IMR-90 (cell line): ENCODE measurements around the gene SF3B2. TPM values are rescaled to one million over a fixed set of nuclear protein-coding genes. Genes with fewer than 3 reads are reported as not detected.

ENCODE experiments used
- ATAC-seq: fragments of 200-7000 bp; cut with Tn5 transposase; 2 replicates; pipeline ENCODE4 v1.9.1; 2020; ENCODE audit warnings: low read depth, mild to moderate bottlenecking, moderate library complexity
- BruUV-seq: library from RNA; stranded (reverse); fragments of 400-500 nt; replicated peaks from 2 replicates; lab custom pipeline; 2021; lab: Mats Ljungman, UMichigan
- CTCF ChIA-PET: fragments of 300-600 bp; formaldehyde crosslinking; extraction: SDS; loops from one replicate; lab custom pipeline; 2021; ENCODE audit warnings: antibody characterized with exemption; lab: Yijun Ruan, JAX
- POLR2A ChIA-PET: fragments of 300-600 bp; sonication (Branson Sonifier 250); formaldehyde crosslinking; loops from one replicate; lab custom pipeline; 2022; ENCODE audit warnings: antibody characterized with exemption; ENCODE audit not compliant: unreplicated experiment; lab: Charles Lee
- DNase-seq: peaks from one replicate; pipeline ENCODE4 v3.0.0; 2013
- H2AFZ ChIP-seq: replicated peaks from 2 replicates; pipeline ENCODE3; 2013; ENCODE audit warnings: low read length, mild to moderate bottlenecking; ENCODE audit not compliant: poor library complexity
- H2AK5ac ChIP-seq: 2 replicates; pipeline ENCODE4 v1.6.1; 2013; ENCODE audit warnings: low read depth, low read length, inconsistent platforms
- H2AK9ac ChIP-seq: replicated peaks from 2 replicates; pipeline ENCODE3; 2013; ENCODE audit warnings: mild to moderate bottlenecking, low read depth, low read length, moderate library complexity; ENCODE audit not compliant: poor library complexity
- H2BK120ac ChIP-seq: 2 replicates; pipeline ENCODE4 v1.6.1; 2013; ENCODE audit warnings: low read depth, low read length, inconsistent platforms
- H2BK15ac ChIP-seq: 3 replicates; pipeline ENCODE4 v1.6.1; 2013; ENCODE audit warnings: low read depth, low read length, inconsistent platforms
- H2BK20ac ChIP-seq: 2 replicates; pipeline ENCODE4 v1.6.1; 2013; ENCODE audit warnings: low read depth, mild to moderate bottlenecking, inconsistent platforms, low read length, moderate library complexity
- H2BK5ac ChIP-seq: 2 replicates; pipeline ENCODE4 v1.6.1; 2013; ENCODE audit warnings: mild to moderate bottlenecking, low read depth, low read length, inconsistent platforms; ENCODE audit not compliant: poor library complexity, severe bottlenecking
- H3K14ac ChIP-seq: replicated peaks from 2 replicates; pipeline ENCODE4 v1.6.1; 2013; ENCODE audit warnings: low read depth, low read length, inconsistent platforms
- H3K18ac ChIP-seq: 2 replicates; pipeline ENCODE4 v1.6.1; 2013; ENCODE audit warnings: low read depth, low read length, control low read depth
- H3K23ac ChIP-seq: 2 replicates; pipeline ENCODE4 v1.6.1; 2013; ENCODE audit warnings: low read depth, low read length, inconsistent platforms
- H3K27ac ChIP-seq: 2 replicates; pipeline ENCODE4 v1.5.1; 2013; ENCODE audit warnings: mild to moderate bottlenecking, control low read depth, low read length; ENCODE audit not compliant: insufficient read depth
- H3K27me3 ChIP-seq: 2 replicates; pipeline ENCODE4 v1.6.1; 2013; ENCODE audit warnings: low read length; ENCODE audit not compliant: control insufficient read depth, insufficient read depth
- H3K36me3 ChIP-seq: 2 replicates; pipeline ENCODE4 v1.6.1; 2013; ENCODE audit warnings: low read length, mixed read lengths; ENCODE audit not compliant: control insufficient read depth, insufficient read depth
- H3K4ac ChIP-seq: 2 replicates; pipeline ENCODE4 v1.6.1; 2013; ENCODE audit warnings: low read depth, low read length, inconsistent platforms
- H3K4me1 ChIP-seq: 2 replicates; pipeline ENCODE4 v1.6.1; 2013; ENCODE audit warnings: low read length, mixed read lengths; ENCODE audit not compliant: control insufficient read depth, insufficient read depth
- H3K4me2 ChIP-seq: 2 replicates; pipeline ENCODE4 v1.6.1; 2013; ENCODE audit warnings: low read depth, mild to moderate bottlenecking, control low read depth, low read length, moderate library complexity
- H3K4me3 ChIP-seq: 2 replicates; pipeline ENCODE4 v1.5.1; 2013; ENCODE audit warnings: low read depth, mild to moderate bottlenecking, control low read depth, low read length, moderate library complexity; ENCODE audit not compliant: insufficient read depth
- H3K56ac ChIP-seq: 2 replicates; pipeline ENCODE4 v1.6.1; 2013; ENCODE audit warnings: low read length, inconsistent platforms; ENCODE audit not compliant: insufficient read depth; ENCODE audit errors: extremely low read depth
- H3K79me1 ChIP-seq, 2 experiments: 2 replicates each; pipeline ENCODE4 v1.6.1; 2013; ENCODE audit warnings: low read length in 2 of 2, inconsistent platforms in 1 of 2, low read depth in 1 of 2
- H3K9ac ChIP-seq: 2 replicates; pipeline ENCODE4 v1.6.1; 2013; ENCODE audit warnings: low read depth, low read length, control low read depth
- H3K9me1 ChIP-seq: 2 replicates; pipeline ENCODE4 v1.6.1; 2013; ENCODE audit warnings: low read length, inconsistent platforms; ENCODE audit not compliant: insufficient read depth
- H3K9me3 ChIP-seq: 2 replicates; pipeline ENCODE4 v1.6.1; 2013; ENCODE audit warnings: low read length; ENCODE audit not compliant: control insufficient read depth, insufficient read depth
- H4K20me1 ChIP-seq: 2 replicates; pipeline ENCODE4 v1.6.1; 2013; ENCODE audit warnings: low read length, inconsistent platforms; ENCODE audit not compliant: insufficient read depth
- H4K5ac ChIP-seq: 2 replicates; pipeline ENCODE4 v1.6.1; 2013; ENCODE audit warnings: mild to moderate bottlenecking, low read depth, low read length, control low read depth
- H4K8ac ChIP-seq, 2 experiments: 2 replicates each; pipeline ENCODE4 v1.6.1; 2013; ENCODE audit warnings: low read depth in 2 of 2, low read length in 2 of 2, control low read depth in 1 of 2, inconsistent platforms in 1 of 2
- H4K91ac ChIP-seq: 2 replicates; pipeline ENCODE4 v1.6.1; 2013; ENCODE audit warnings: low read depth, low read length, inconsistent platforms; ENCODE audit not compliant: insufficient read depth
- CTCF ChIP-seq: conservative IDR thresholded peaks from 2 replicates; pipeline ENCODE4 v1.5.1; 2012; ENCODE audit warnings: mild to moderate bottlenecking, low read depth, low read length, improper control_type of control experiment
- FOS ChIP-seq: fragments of 150-350 bp; IDR thresholded peaks from 2 replicates; pipeline ENCODE4 v1.6.1; 2016; ENCODE audit warnings: low read depth, low read length
- MAFK ChIP-seq: IDR thresholded peaks from 2 replicates; pipeline ENCODE4 v1.6.1; 2012; ENCODE audit warnings: low read depth, low read length, improper control_type of control experiment
- MAZ ChIP-seq: IDR thresholded peaks from 2 replicates; pipeline ENCODE4 v1.6.1; 2012; ENCODE audit warnings: low read depth, mild to moderate bottlenecking, low read length, improper control_type of control experiment, moderate library complexity, borderline replicate concordance
- WGBS, 2 experiments: methylation state at CpG; one replicate each; pipeline versions ENCODE4 v1.1.5 to v1.1.7; 2013; ENCODE audit warnings: missing lambda C conversion rate in 2 of 2; ENCODE audit not compliant: insufficient read length in 1 of 2; ENCODE audit errors: extremely low coverage in 2 of 2; 5-methylcytosine and 5-hydroxymethylcytosine counted together
- dilution Hi-C: fragments of 300-500 bp; cut with HindIII; formaldehyde crosslinking; loops from one replicate; pipeline ENCODE4 v1.14.3; 2018; ENCODE audit warnings: low sequenced_read_pairs; ENCODE audit not compliant: unreplicated experiment
- in situ Hi-C: fragments of 300-500 bp; cut with MboI; formaldehyde crosslinking; loops from 3 replicates; pipeline ENCODE4 v1.14.3; 2019; ENCODE audit warnings: low sequenced_read_pairs, inconsistent platforms, mixed read lengths
- intact Hi-C: fragments of 100-400 bp; cut with micrococcal nuclease; formaldehyde crosslinking; loops from 2 replicates; pipeline ENCODE4 v1.10.0; 2022
- polyA plus RNA-seq, 3 experiments: library from polyadenylated mRNA; depleted of rRNA; stranded (reverse); fragments of >200 nt; gene quantifications; 2 replicates each; pipeline ENCODE4 v1.2.3, GENCODE V29; 2012; ENCODE audit warnings: low replicate concordance in 1 of 3
- total RNA-seq: library from RNA; depleted of rRNA; stranded (reverse); fragments of >200 nt; gene quantifications from 2 replicates; pipeline ENCODE4 v1.2.3, GENCODE V29; 2012

The SF3B2 gene
- total and polyA plus RNA-seq, 2 of the 4 experiments (the other 2 are of a cell fraction) = 120 to 122 TPM

- Histone ChIP-seq H3K9ac (no peak overlapping the region), H3K79me1 (peaks cover 0 to 4% of the 10 kb centered on the region in 2 experiments; a peak in 1 of 4 replicates), H3K4me2 (no peak overlapping the region), H3K4ac (peak overlapping the region; percentile 85), H4K8ac (peak overlapping the region; percentile 78 to 81; a peak in 2 of 4 replicates), H2BK20ac (peak overlapping the region; percentile 36; the same call in 1 of the 2 replicates), H3K14ac (0 out of 2 replicates have a peak overlapping the region, but pooled peaks have one; percentile 5), H3K18ac (no peak overlapping the region), H3K27ac (no peak overlapping the region), H2AFZ (peak overlapping the region; percentile 53), H3K23ac (no peak overlapping the region; the same call in 1 of the 2 replicates), H2AK5ac (peak overlapping the region; percentile 94), H2AK9ac (peak overlapping the region; percentile 73), H3K36me3 (no peaks in the 10 kb centered on the region), H4K5ac (peak overlapping the region; percentile 36; the same call in 1 of the 2 replicates), H3K56ac (no peak overlapping the region), H2BK5ac (peak overlapping the region; percentile 71), H3K9me1 (peaks cover 17% of the 10 kb centered on the region), H4K91ac (peak overlapping the region; percentile 73), H3K4me3 (no peak overlapping the region), H2BK120ac (peak overlapping the region; percentile 73), H3K9me3 (no peaks in the 10 kb centered on the region), H3K4me1 (peaks cover 15% of the 10 kb centered on the region), H4K20me1 (no peaks in the 10 kb centered on the region; the same call in 1 of the 2 replicates), H2BK15ac (peak overlapping the region; percentile 76; the same call in 1 of the 3 replicates), H3K27me3 (no peaks in the 10 kb centered on the region; the same call in 1 of the 2 replicates)
- CTCF ChIA-PET = no interaction called here
- no peak for TF ChIP-seq MAZ
- no peak for TF ChIP-seq CTCF
- no peak for TF ChIP-seq MAFK
- no peak for TF ChIP-seq FOS
- no TSS peak for BruUV-seq
- intact Hi-C loops (no loop called here), dilution Hi-C loops (no loop called here), in situ Hi-C loops (no loop called here)
- no CpG with 5 or more reads among the region's 8 CpGs for WGBS, 2 experiments
- no peak for ATAC-seq
- no peak for DNase-seq
- POLR2A ChIA-PET = no interaction called here
These were observed 32.0 kb upstream of the SF3B2 start for GRCh38 chr11:66020212-66020611.
